GM12873 (cell line): ENCODE data around the gene PCSK5.

Experiments
- CTCF ChIP-seq: IDR thresholded peaks from 2 replicates; pipeline ENCODE4 v1.5.1; 2012; ENCODE audit warnings: low read depth, mild to moderate bottlenecking, moderate library complexity, low read length, control low read depth; ENCODE audit not compliant: insufficient read depth; ENCODE audit errors: missing control alignments

Gene PCSK5

GRCh38 chr9:76322810-76323209 lies 432.3 kb downstream of the PCSK5 start:
- TF ChIP-seq CTCF, result no peak

- no peak for TF ChIP-seq CTCF
Observed at GRCh38 chr9:76323490-76323889, 433.0 kb downstream of the PCSK5 start.

- TF ChIP-seq CTCF, result no peak
Observed at GRCh38 chr9:76330034-76330433, 439.6 kb downstream of the PCSK5 start.

GRCh38 chr9:76333388-76333787 lies 442.9 kb downstream of the PCSK5 start:
- no peak for TF ChIP-seq CTCF

GRCh38 chr9:76333964-76334363 lies 443.5 kb downstream of the PCSK5 start:
- no peak for TF ChIP-seq CTCF

GRCh38 chr9:76336027-76336426 lies 445.6 kb downstream of the PCSK5 start:
- TF ChIP-seq CTCF, result no peak

GRCh38 chr9:76338418-76338817 lies 447.9 kb downstream of the PCSK5 start:
- no peak for TF ChIP-seq CTCF
